ENCODE measurements around the gene MBD5. TPM values are rescaled to one million over a fixed set of nuclear protein-coding genes. Genes with fewer than 3 reads are reported as not detected.

MBD5 gene
- total and polyA plus RNA-seq, 4 donors, result 2.0 to 15.9 (median 9.5) TPM

GRCh38 chr2:148524519-148524919 lies 503.6 kb downstream of the MBD5 start:
- Histone ChIP-seq H3K36me3 (ENCODE audit: control insufficient read depth in 4 of 4, insufficient read depth in 3 of 4, low read depth in 1 of 4, low read length in 3 of 4) (no peaks in the 10 kb centered on the region), H3K27me3 (ENCODE audit: control insufficient read depth in 4 of 4, insufficient read depth in 4 of 4, low read length in 3 of 4) (no peaks in the 10 kb centered on the region), H3K4me3 (ENCODE audit: low read depth in 1 of 3, low read length in 3 of 3) (no peak overlapping the region), H3K9me3 (ENCODE audit: control insufficient read depth in 4 of 4, low read length in 3 of 4) (no peaks in the 10 kb centered on the region), H3K9ac (ENCODE audit: low read depth in 1 of 2, low read length in 2 of 2) (no peak overlapping the region), H3K4me1 (ENCODE audit: control insufficient read depth in 4 of 4, insufficient read depth in 4 of 4, low read length in 3 of 4) (no peaks in the 10 kb centered on the region), H3K27ac (ENCODE audit: low read depth in 1 of 2, low read length in 2 of 2) (no peak overlapping the region)
- TF ChIP-seq JUND (IDR thresholded peaks at IDR 0.05) (no peak), RAD21 (IDR thresholded peaks at IDR 0.05) (no peak), FOXA2 (IDR thresholded peaks at IDR 0.05) (no peak), YY1 (IDR thresholded peaks at IDR 0.05) (no peak), REST (IDR thresholded peaks at IDR 0.05) (no peak), NR2F2 (IDR thresholded peaks at IDR 0.05) (no peak)
- DNase-seq (ENCODE audit: low spot score), result no peak
- 78% methylated on average over 1 of the region's 1 CpG for WGBS

- WGBS, result 94% methylated on average over 2 of the region's 2 CpGs
- H3K4me3 ChIP-seq (ENCODE audit: low read depth in 1 of 3, low read length in 3 of 3), result no peak overlapping the region
- no peak for DNase-seq (ENCODE audit: low spot score)
- H3K27ac ChIP-seq (ENCODE audit: low read depth in 1 of 2, low read length in 2 of 2), result no peak overlapping the region
- H3K27me3 ChIP-seq (ENCODE audit: control insufficient read depth in 4 of 4, insufficient read depth in 4 of 4, low read length in 3 of 4), result no peaks in the 10 kb centered on the region
- H3K9ac ChIP-seq (ENCODE audit: low read depth in 1 of 2, low read length in 2 of 2), result no peak overlapping the region
- H3K36me3 ChIP-seq (ENCODE audit: control insufficient read depth in 4 of 4, insufficient read depth in 3 of 4, low read depth in 1 of 4, low read length in 3 of 4), result no peaks in the 10 kb centered on the region
- no peaks in the 10 kb centered on the region for H3K9me3 ChIP-seq (ENCODE audit: control insufficient read depth in 4 of 4, low read length in 3 of 4)
- no peak for TF ChIP-seq SP1 (IDR thresholded peaks at IDR 0.05)
- TF ChIP-seq NR2F2 (IDR thresholded peaks at IDR 0.05), result no peak
- TF ChIP-seq GABPA (IDR thresholded peaks at IDR 0.05 in 1 of 2, conservative IDR thresholded peaks at IDR 0.05 in 1 of 2), result no peak
- TF ChIP-seq ATF3 (IDR thresholded peaks at IDR 0.05), result no peak
- TF ChIP-seq TAF1 (conservative IDR thresholded peaks at IDR 0.05), result no peak
- no peak for TF ChIP-seq EGR1 (IDR thresholded peaks at IDR 0.05; ENCODE audit: low read depth in 2 of 2)
- TF ChIP-seq FOXA1 (IDR thresholded peaks at IDR 0.05), result no peak
- TF ChIP-seq RAD21 (IDR thresholded peaks at IDR 0.05), result no peak
- no peak for TF ChIP-seq JUND (IDR thresholded peaks at IDR 0.05)
- no peaks in the 10 kb centered on the region for H3K4me1 ChIP-seq (ENCODE audit: control insufficient read depth in 4 of 4, insufficient read depth in 4 of 4, low read length in 3 of 4)
Observed at GRCh38 chr2:148525130-148525529, 504.2 kb downstream of the MBD5 start.

- H3K9me3 ChIP-seq (ENCODE audit: control insufficient read depth in 4 of 4, low read length in 3 of 4), result no peaks in the 10 kb centered on the region
- H3K4me1 ChIP-seq (ENCODE audit: control insufficient read depth in 4 of 4, insufficient read depth in 4 of 4, low read length in 3 of 4), result no peaks in the 10 kb centered on the region
- DNase-seq (ENCODE audit: low spot score), result no peak
- H3K27me3 ChIP-seq (ENCODE audit: control insufficient read depth in 4 of 4, insufficient read depth in 4 of 4, low read length in 3 of 4), result no peaks in the 10 kb centered on the region
- no peak overlapping the region for H3K9ac ChIP-seq (ENCODE audit: low read depth in 1 of 2, low read length in 2 of 2)
- H3K4me3 ChIP-seq (ENCODE audit: low read depth in 1 of 3, low read length in 3 of 3), result no peak overlapping the region
- no peak overlapping the region for H3K27ac ChIP-seq (ENCODE audit: low read depth in 1 of 2, low read length in 2 of 2)
- no peaks in the 10 kb centered on the region for H3K36me3 ChIP-seq (ENCODE audit: control insufficient read depth in 4 of 4, insufficient read depth in 3 of 4, low read depth in 1 of 4, low read length in 3 of 4)
- WGBS, result 73% methylated on average over 9 of the region's 9 CpGs
- TF ChIP-seq RAD21 (IDR thresholded peaks at IDR 0.05) (no peak), EGR1 (IDR thresholded peaks at IDR 0.05; ENCODE audit: low read depth in 2 of 2) (no peak), JUND (IDR thresholded peaks at IDR 0.05) (no peak), RXRA (IDR thresholded peaks at IDR 0.05) (no peak), HNF4A (conservative IDR thresholded peaks at IDR 0.05) (no peak), MAX (IDR thresholded peaks at IDR 0.05) (no peak), NR2F2 (IDR thresholded peaks at IDR 0.05) (no peak), SP1 (IDR thresholded peaks at IDR 0.05) (no peak), ZBTB33 (IDR thresholded peaks at IDR 0.05) (no peak), YY1 (IDR thresholded peaks at IDR 0.05) (no peak), CTCF (IDR thresholded peaks at IDR 0.05; ENCODE audit: low read depth, low read length, missing input control) (no peak), HNF4G (IDR thresholded peaks at IDR 0.05) (no peak), TAF1 (conservative IDR thresholded peaks at IDR 0.05) (no peak), FOXA2 (IDR thresholded peaks at IDR 0.05) (no peak), ATF3 (IDR thresholded peaks at IDR 0.05) (no peak)
Observed at GRCh38 chr2:148526509-148527346, 505.8 kb downstream of the MBD5 start.

Measured in liver (tissue), 9 donors.